GM21717 (cell line): ENCODE measurements around the gene TPST1.
"Not testable (repeated sequence)": the region's sequence is repeated elsewhere in the genome, so short reads cannot be mapped to it uniquely, and the experiment has no call there.

Experiments used
- ATAC-seq: cut with Tn5 transposase; IDR thresholded peaks from one replicate; pipeline ENCODE4 v1.9.1; 2021; ENCODE audit warnings: mild to moderate bottlenecking, moderate library complexity; ENCODE audit not compliant: unreplicated experiment

TPST1 gene

GRCh38 chr7:66187905-66188304, 17.2 kb upstream of the TPST1 start:
- ATAC-seq = no peak

GRCh38 chr7:66188645-66189044, 16.5 kb upstream of the TPST1 start:
- no peak for ATAC-seq

GRCh38 chr7:66189695-66190503, 15.2 kb upstream of the TPST1 start:
- ATAC-seq = no peak

GRCh38 chr7:66190504-66190857, 14.7 kb upstream of the TPST1 start:
- ATAC-seq = no peak

GRCh38 chr7:66193146-66193725, 11.9 kb upstream of the TPST1 start:
- no peak for ATAC-seq

- no peak for ATAC-seq
Measured at GRCh38 chr7:66198469-66198868, 6.7 kb upstream of the TPST1 start.

- ATAC-seq = no peak
Measured at GRCh38 chr7:66198956-66199355, 6.2 kb upstream of the TPST1 start.

- no peak for ATAC-seq
Measured at GRCh38 chr7:66202441-66202840, 2.7 kb upstream of the TPST1 start.

GRCh38 chr7:66205741-66206090, 582 bp downstream of the TPST1 start:
- ATAC-seq = no peak

- no peak for ATAC-seq
Measured at GRCh38 chr7:66206119-66206933, 1.2 kb downstream of the TPST1 start.

- no peak for ATAC-seq
Measured at GRCh38 chr7:66206934-66207240, 1.8 kb downstream of the TPST1 start.

- no peak for ATAC-seq
Measured at GRCh38 chr7:66207540-66207939, 2.4 kb downstream of the TPST1 start.

- ATAC-seq = no peak
Measured at GRCh38 chr7:66211429-66211828, 6.3 kb downstream of the TPST1 start.

GRCh38 chr7:66213637-66214036, 8.5 kb downstream of the TPST1 start:
- ATAC-seq = no peak

- no peak for ATAC-seq
Measured at GRCh38 chr7:66216687-66217086, 11.6 kb downstream of the TPST1 start.

- no peak for ATAC-seq
Measured at GRCh38 chr7:66219805-66220204, 14.7 kb downstream of the TPST1 start.

GRCh38 chr7:66221442-66221841, 16.3 kb downstream of the TPST1 start:
- no peak for ATAC-seq

GRCh38 chr7:66227808-66228207, 22.7 kb downstream of the TPST1 start:
- ATAC-seq = no peak

- ATAC-seq = not testable (repeated sequence)
Measured at GRCh38 chr7:66231326-66232216, 26.4 kb downstream of the TPST1 start.

GRCh38 chr7:66233638-66234037, 28.5 kb downstream of the TPST1 start:
- ATAC-seq = no peak

GRCh38 chr7:66236713-66237303, 31.7 kb downstream of the TPST1 start:
- ATAC-seq = no peak
